ENCODE data around the gene ZNF569. TPM values are rescaled to one million over a fixed set of nuclear protein-coding genes. Genes with fewer than 3 reads are reported as not detected.

Gene ZNF569
- total RNA-seq, result 1 to 10 TPM in 3 of 4 donors, not detected in 1; 2.2 to 5.9 (median 5.4) TPM

DNA sequence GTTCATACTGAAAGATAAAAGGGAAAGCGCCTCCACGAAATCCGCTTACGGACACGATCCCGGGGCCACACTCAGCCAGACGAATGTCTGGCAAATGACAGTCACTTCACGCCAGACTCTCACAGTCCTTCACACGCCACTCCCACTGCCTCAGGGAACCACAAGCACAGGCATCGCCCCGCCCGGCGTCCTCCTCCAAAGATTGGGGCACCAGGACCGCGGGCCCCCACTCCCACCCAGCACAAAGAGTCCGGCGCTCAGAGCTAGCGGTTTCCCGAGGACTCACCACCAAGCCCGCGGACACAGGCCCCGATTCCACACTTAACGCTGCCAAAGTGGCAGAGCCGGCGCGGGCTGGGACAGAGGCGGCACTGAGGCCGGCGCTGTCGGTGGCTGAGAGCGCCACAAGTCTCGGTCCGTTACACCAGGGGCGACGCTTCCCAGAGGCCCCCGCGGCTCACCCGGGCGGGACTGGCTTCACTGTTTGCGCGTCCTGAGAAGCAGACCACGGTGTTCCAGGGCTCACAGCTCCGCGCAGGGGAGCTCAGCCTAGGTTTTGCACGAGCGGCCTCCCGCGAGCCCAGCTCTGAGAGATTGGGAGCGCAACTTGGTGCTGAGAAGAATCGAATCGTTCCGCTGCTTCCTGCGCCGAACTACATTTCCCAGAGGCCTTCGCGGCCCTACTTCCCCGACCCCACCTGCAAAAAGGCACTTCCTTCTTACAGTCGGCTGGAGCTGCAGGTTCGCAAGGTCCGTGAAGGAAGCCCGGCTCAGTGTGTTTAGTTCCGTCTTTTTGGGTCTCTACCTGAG is at the start of gene ZNF569:
TSS of gene ZNF569 (minus strand) at position 647 of the 810 bp plus-strand sequence. CDS start 22,523 bp downstream, outside the sequence.
- H3K4me3 ChIP-seq, result peak within 1 kb of the TSS; percentile 74 to 86 (median 80)
- H3K27ac ChIP-seq, result peak within 1 kb of the TSS; percentile 86 to 95 (median 90)
- H3K36me3 ChIP-seq, result peaks cover 0 to 20% (median 0%) of the 10 kb centered on the region in 4 donors
- DNase-seq, result peak; percentile 92
- intact Hi-C loops (cut with DNase I; ENCODE audit: low total_unique reads) (no loop called here), in situ Hi-C loops (cut with MboI; ENCODE audit: low pct_ligation_motif_present in 1 of 4, low pct_unique_long_range_greater_than_20kb in 1 of 4, low sequenced_read_pairs in 3 of 4) (no loop called here)
- H3K9me3 ChIP-seq, result peaks cover 3 to 5% of the 10 kb centered on the region in 2 donors
- H3K27me3 ChIP-seq, result no peaks in the 10 kb centered on the region
- TF ChIP-seq POLR2A (IDR thresholded peaks at IDR 0.05) (peak; percentile 41), EP300 (IDR thresholded peaks at IDR 0.05; ENCODE audit: low read depth) (no peak), POLR2AphosphoS5 (IDR thresholded peaks at IDR 0.05) (peak; percentile 69 to 76 (median 75))
- TF ChIP-seq, protein P1, sequence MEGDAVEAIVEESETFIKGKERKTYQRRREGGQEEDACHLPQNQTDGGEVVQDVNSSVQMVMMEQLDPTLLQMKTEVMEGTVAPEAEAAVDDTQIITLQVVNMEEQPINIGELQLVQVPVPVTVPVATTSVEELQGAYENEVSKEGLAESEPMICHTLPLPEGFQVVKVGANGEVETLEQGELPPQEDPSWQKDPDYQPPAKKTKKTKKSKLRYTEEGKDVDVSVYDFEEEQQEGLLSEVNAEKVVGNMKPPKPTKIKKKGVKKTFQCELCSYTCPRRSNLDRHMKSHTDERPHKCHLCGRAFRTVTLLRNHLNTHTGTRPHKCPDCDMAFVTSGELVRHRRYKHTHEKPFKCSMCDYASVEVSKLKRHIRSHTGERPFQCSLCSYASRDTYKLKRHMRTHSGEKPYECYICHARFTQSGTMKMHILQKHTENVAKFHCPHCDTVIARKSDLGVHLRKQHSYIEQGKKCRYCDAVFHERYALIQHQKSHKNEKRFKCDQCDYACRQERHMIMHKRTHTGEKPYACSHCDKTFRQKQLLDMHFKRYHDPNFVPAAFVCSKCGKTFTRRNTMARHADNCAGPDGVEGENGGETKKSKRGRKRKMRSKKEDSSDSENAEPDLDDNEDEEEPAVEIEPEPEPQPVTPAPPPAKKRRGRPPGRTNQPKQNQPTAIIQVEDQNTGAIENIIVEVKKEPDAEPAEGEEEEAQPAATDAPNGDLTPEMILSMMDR (IDR thresholded peaks at IDR 0.05), result no peak
- peaks cover 10 to 29% (median 19%) of the 10 kb centered on the region in 4 donors for H3K4me1 ChIP-seq
- WGBS, 2 donors (ENCODE audit: low coverage in 1 of 2), result 1% methylated on average over 25 of the region's 62 CpGs; no CpG with 5 or more reads in 1 of the 2 donors

DNA sequence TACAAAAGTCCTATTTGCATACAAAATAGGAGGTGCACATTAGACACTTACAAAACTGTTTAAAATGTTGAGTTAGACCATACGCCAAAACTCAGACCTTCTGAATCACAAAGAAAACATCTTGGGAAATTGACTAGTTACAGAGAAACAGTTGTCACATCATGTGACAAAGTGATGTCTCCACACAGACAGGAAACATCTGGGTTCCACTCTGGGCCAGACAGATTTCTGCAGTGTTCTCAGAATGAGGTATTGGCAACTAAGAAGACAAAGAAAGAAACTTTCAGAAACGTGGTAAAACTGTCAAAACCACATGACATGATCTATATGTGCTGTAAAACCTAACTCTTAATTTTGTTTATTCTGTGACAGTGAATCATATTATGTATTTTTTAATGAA is 46.2 kb upstream of the ZNF569 start:
- H3K4me3 ChIP-seq, result no peak overlapping the region
- intact Hi-C loops (cut with DNase I; ENCODE audit: low total_unique reads) (no loop called here), in situ Hi-C loops (cut with MboI; ENCODE audit: low pct_ligation_motif_present in 1 of 4, low pct_unique_long_range_greater_than_20kb in 1 of 4, low sequenced_read_pairs in 3 of 4) (no loop called here)
- 49 to 58% methylated on average over 2 of the region's 2 CpGs for WGBS, 2 donors (ENCODE audit: low coverage in 1 of 2)
- H3K9me3 ChIP-seq, result peaks cover 19 to 22% of the 10 kb centered on the region in 2 donors
- peaks cover 0 to 15% (median 5%) of the 10 kb centered on the region in 4 donors for H3K36me3 ChIP-seq
- DNase-seq, result no peak
- H3K27me3 ChIP-seq, result no peaks in the 10 kb centered on the region
- H3K4me1 ChIP-seq, result no peaks in the 10 kb centered on the region
- TF ChIP-seq, protein P1 (IDR thresholded peaks at IDR 0.05), result no peak
- no peak for TF ChIP-seq POLR2A (IDR thresholded peaks at IDR 0.05)
- TF ChIP-seq POLR2AphosphoS5 (IDR thresholded peaks at IDR 0.05), result no peak
- no peak for TF ChIP-seq EP300 (IDR thresholded peaks at IDR 0.05; ENCODE audit: low read depth)
- H3K27ac ChIP-seq, result no peak overlapping the region

DNA sequence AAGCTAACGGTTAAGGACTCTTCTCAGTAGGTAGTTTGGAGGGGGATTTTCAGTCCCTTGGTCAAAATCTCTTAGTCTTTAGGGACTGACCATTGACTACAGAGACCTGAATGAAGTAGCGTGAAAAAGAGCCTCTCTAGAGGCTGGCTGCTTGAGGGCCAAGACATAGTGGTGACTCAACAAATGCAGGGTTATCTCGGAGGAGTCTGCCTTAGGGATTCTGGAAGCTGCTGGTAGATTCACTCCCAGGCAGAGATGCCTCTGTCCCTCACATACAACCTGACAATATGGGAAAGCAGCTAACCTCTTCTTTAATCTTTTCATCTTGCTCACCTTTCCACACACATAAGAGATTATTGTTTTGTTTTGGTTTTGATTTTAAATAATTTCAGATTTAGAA is 44.6 kb upstream of the ZNF569 start:
- Histone ChIP-seq H3K27ac (no peak overlapping the region), H3K9me3 (peaks cover 6 to 17% of the 10 kb centered on the region in 2 donors), H3K27me3 (no peaks in the 10 kb centered on the region), H3K4me3 (no peak overlapping the region), H3K36me3 (peaks cover 0 to 15% (median 5%) of the 10 kb centered on the region in 4 donors), H3K4me1 (no peaks in the 10 kb centered on the region)
- 90% methylated on average over 3 of the region's 3 CpGs; no CpG with 5 or more reads in 1 of the 2 donors for WGBS, 2 donors (ENCODE audit: low coverage in 1 of 2)
- intact Hi-C loops (cut with DNase I; ENCODE audit: low total_unique reads), result no loop called here
- TF ChIP-seq, protein P1 (IDR thresholded peaks at IDR 0.05), result no peak
- TF ChIP-seq POLR2AphosphoS5 (IDR thresholded peaks at IDR 0.05) (no peak), POLR2A (IDR thresholded peaks at IDR 0.05) (no peak), EP300 (IDR thresholded peaks at IDR 0.05; ENCODE audit: low read depth) (no peak)
- no peak for DNase-seq
- in situ Hi-C loops (cut with MboI; ENCODE audit: low pct_ligation_motif_present in 1 of 4, low pct_unique_long_range_greater_than_20kb in 1 of 4, low sequenced_read_pairs in 3 of 4), result no loop called here

DNA sequence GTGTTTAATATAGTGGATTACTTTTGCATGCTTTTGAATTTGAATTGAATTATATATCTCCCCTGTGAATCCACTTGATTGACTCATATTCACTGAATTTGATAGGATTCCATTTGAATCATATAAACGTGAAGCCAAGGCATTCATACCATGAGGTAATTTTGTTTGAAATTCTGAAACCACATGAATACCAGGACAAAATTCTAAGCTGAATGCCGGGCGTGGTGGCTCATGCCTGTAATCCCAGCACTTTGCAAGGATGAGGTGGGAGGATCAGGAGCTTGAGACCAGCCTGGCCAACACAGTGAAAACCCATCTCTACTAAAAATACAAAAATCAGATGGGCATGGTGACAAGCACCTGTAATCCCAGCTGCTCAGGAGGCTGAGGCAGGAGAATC is 43.9 kb upstream of the ZNF569 start:
- peaks cover 0 to 15% (median 5%) of the 10 kb centered on the region in 4 donors for H3K36me3 ChIP-seq
- intact Hi-C loops (cut with DNase I; ENCODE audit: low total_unique reads), result no loop called here
- no peak for TF ChIP-seq POLR2AphosphoS5 (IDR thresholded peaks at IDR 0.05)

More for the DNA sequence above, 43.9 kb upstream of the ZNF569 start:
- no peak for DNase-seq
- no peak overlapping the region for H3K27ac ChIP-seq
- peaks cover 6 to 17% of the 10 kb centered on the region in 2 donors for H3K9me3 ChIP-seq
- H3K27me3 ChIP-seq, result no peaks in the 10 kb centered on the region
- in situ Hi-C loops (cut with MboI; ENCODE audit: low pct_ligation_motif_present in 1 of 4, low pct_unique_long_range_greater_than_20kb in 1 of 4, low sequenced_read_pairs in 3 of 4), result no loop called here
- H3K4me1 ChIP-seq, result no peaks in the 10 kb centered on the region
- H3K4me3 ChIP-seq, result no peak overlapping the region
- WGBS, 2 donors (ENCODE audit: low coverage in 1 of 2), result 89 to 94% methylated on average over 3 of the region's 3 CpGs

Measured in transverse colon (tissue), 4 donors.